Tibial artery (tissue), 4 donors: ENCODE measurements around the gene ERGIC2.
"Not testable (repeated sequence)": the region's sequence is repeated elsewhere in the genome, so short reads cannot be mapped to it uniquely, and the experiment has no call there.

Experiments used
- DNase-seq, 2 donors: peaks; one replicate each; pipeline ENCODE4 v3.0.0-alpha.2; 2019
- H3K27ac ChIP-seq, 2 donors: fragments of 200-600 bp; sonication (generic) in 1 of 2; 1 replicate in 1 of 2; 2 replicates in 1 of 2; pipeline ENCODE4 v1.5.1; 2018 to 2019; ENCODE audit warnings: mild to moderate bottlenecking in 1 of 2
- H3K27me3 ChIP-seq, 2 donors: fragments of 200-600 bp; sonication (generic) in 1 of 2; one replicate each; pipeline versions ENCODE4 v1.5.1 to v1.6.0; 2016 to 2019
- H3K36me3 ChIP-seq, 3 donors: fragments of 200-600 bp; sonication (generic) in 2 of 3; one replicate each; pipeline ENCODE4 v1.5.1; 2016 to 2019; ENCODE audit warnings: mild to moderate bottlenecking in 2 of 3
- H3K4me1 ChIP-seq, 4 donors: fragments of 200-600 bp; sonication (generic) in 2 of 4; 1 replicate in 3 of 4; 2 replicates in 1 of 4; pipeline ENCODE4 v1.5.1; 2016 to 2019
- H3K4me3 ChIP-seq, 2 donors: fragments of 200-600 bp; sonication (generic) in 1 of 2; 1 replicate in 1 of 2; 2 replicates in 1 of 2; pipeline ENCODE4 v1.5.1; 2018 to 2019; ENCODE audit warnings: mild to moderate bottlenecking in 2 of 2
- H3K9me3 ChIP-seq, 3 donors: fragments of 200-600 bp; sonication (generic) in 1 of 3; one replicate each; pipeline ENCODE4 v1.5.1; 2016 to 2019
- intact Hi-C: fragments of 100-400 bp; cut with DNase I; formaldehyde crosslinking; loops from one replicate; pipeline ENCODE4 v1.15.0; 2023; ENCODE audit warnings: low total_unique reads
- TF ChIP-seq, protein P1 (sequence below), 2 experiments: fragments of 200-600 bp in 1 of 2; fragments of 450-650 bp in 1 of 2; IDR thresholded peaks; one replicate each; pipeline ENCODE4 v1.5.1; 2017 to 2019; ENCODE audit warnings: antibody characterized with exemption in 2 of 2, mild to moderate bottlenecking in 1 of 2, moderate library complexity in 1 of 2

ERGIC2 gene

DNA sequence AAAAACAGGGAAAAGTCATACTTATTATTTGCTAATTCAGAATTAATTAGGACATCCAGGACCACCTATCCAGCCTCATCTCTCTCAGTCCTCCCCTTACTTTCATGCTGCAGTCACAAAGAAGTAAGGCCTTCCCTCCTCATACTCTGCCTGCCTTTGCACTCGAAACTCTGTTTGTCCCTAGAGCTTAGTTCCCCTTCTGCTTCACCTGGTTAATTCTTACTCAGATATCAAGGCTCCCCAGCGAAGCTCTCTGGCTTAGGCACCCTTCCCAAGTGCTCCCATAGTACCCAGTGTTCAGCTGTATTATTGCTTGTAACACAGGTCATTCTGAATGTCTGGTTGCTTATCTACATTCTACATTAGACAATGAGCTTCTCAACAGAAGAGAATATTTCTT, 81.3 kb downstream of the ERGIC2 start:
- Histone ChIP-seq H3K9me3 (no peaks in the 10 kb centered on the region), H3K4me3 (no peak overlapping the region), H3K27me3 (no peaks in the 10 kb centered on the region), H3K4me1 (no peaks in the 10 kb centered on the region), H3K27ac (no peak overlapping the region), H3K36me3 (no peaks in the 10 kb centered on the region)
- TF ChIP-seq, protein P1, sequence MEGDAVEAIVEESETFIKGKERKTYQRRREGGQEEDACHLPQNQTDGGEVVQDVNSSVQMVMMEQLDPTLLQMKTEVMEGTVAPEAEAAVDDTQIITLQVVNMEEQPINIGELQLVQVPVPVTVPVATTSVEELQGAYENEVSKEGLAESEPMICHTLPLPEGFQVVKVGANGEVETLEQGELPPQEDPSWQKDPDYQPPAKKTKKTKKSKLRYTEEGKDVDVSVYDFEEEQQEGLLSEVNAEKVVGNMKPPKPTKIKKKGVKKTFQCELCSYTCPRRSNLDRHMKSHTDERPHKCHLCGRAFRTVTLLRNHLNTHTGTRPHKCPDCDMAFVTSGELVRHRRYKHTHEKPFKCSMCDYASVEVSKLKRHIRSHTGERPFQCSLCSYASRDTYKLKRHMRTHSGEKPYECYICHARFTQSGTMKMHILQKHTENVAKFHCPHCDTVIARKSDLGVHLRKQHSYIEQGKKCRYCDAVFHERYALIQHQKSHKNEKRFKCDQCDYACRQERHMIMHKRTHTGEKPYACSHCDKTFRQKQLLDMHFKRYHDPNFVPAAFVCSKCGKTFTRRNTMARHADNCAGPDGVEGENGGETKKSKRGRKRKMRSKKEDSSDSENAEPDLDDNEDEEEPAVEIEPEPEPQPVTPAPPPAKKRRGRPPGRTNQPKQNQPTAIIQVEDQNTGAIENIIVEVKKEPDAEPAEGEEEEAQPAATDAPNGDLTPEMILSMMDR (IDR thresholded peaks at IDR 0.05) = no peak
- intact Hi-C loops = no loop called here
- no peak for DNase-seq

DNA sequence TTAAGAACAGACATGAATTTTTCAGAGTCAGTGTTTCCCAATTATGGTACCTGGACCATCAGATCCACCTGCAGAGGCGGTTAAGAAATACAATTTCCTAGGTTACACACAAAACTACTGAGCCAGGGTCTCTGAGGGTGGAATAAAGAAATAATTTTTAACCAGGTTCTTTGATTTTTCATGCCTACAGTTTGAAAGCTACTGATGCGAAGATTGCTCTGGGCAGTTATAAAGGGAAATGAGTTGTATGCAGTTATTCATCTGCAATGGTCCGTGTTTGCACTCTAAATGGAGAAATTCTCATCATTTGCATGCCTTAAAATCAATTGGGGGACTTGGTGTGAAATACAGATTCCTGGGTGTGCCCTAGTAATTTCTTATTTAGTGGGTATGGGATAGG, 89.7 kb downstream of the ERGIC2 start:
- Histone ChIP-seq H3K27me3 (no peaks in the 10 kb centered on the region), H3K4me1 (no peaks in the 10 kb centered on the region), H3K4me3 (no peak overlapping the region), H3K9me3 (no peaks in the 10 kb centered on the region), H3K36me3 (peaks cover 0 to 4% (median 0%) of the 10 kb centered on the region in 3 donors), H3K27ac (no peak overlapping the region)
- DNase-seq = no peak
- intact Hi-C loops = no loop called here
- TF ChIP-seq, protein P1 (IDR thresholded peaks at IDR 0.05) = no peak

DNA sequence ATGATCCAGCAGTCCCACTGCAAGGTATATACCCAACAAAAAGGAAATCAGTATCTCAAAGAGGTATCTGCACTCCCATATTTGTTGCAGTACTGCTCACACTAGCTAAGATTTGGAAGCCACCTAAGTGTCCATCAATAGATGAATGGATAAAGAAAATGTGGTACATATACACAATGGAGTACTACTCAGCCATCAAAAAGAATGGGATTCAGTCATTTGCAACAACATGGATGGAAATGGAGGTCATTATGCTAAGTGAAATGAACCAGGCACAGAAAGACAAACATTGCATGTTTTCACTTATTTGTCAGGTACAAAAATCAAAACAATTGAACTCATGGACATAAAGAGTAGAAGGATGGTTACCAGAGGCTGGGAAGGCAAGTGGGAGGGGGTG, 90.5 kb downstream of the ERGIC2 start:
- H3K27ac ChIP-seq, H3K27me3 ChIP-seq, intact Hi-C loops, H3K4me3 ChIP-seq, H3K9me3 ChIP-seq, H3K4me1 ChIP-seq, DNase-seq, H3K36me3 ChIP-seq: not testable (repeated sequence)

DNA sequence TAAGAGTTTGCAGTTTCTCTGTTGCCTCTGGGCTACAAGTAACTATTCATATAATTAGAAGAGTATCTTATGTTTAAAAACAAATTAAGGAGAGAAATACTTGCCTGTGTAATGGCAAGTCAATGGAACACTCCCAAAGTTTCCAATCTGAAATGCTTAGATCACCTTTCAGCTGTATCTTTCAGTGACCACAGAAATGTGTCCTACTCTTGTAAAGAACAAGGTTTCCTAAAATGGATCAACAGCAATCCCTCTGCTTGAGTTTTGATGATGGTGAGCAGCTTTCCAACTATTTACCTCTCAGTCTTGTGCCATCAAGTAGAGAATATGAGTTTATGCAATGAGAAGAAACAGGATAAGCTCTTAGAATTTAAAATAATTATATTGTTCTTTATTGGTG, 92.9 kb downstream of the ERGIC2 start:
- H3K4me3 ChIP-seq = no peak overlapping the region
- DNase-seq = no peak
- TF ChIP-seq, protein P1 (IDR thresholded peaks at IDR 0.05) = no peak
- H3K27ac ChIP-seq = no peak overlapping the region
- H3K4me1 ChIP-seq = no peaks in the 10 kb centered on the region
- intact Hi-C loops = no loop called here
- no peaks in the 10 kb centered on the region for H3K9me3 ChIP-seq
- H3K27me3 ChIP-seq = no peaks in the 10 kb centered on the region
- H3K36me3 ChIP-seq = peaks cover 0 to 4% (median 0%) of the 10 kb centered on the region in 3 donors

DNA sequence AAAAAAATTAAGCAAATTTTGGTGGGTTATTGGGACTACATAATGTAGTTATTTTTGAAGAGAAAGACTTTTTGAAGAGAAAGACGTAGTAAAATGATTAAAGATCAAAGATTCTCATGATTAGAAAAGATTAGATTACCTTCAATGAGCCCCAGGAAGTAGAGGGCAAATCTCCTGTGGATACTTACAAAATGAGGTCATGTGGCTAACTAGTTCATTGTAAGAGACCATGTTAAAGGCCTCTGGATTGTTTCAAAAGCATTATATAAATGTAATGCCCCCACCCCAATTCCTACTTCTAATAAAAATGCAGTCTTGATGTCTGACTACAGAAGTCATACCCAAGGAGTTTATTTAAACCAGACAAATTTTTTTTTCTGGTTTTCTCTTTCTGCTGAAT, 93.3 kb downstream of the ERGIC2 start:
- Histone ChIP-seq H3K27me3 (no peaks in the 10 kb centered on the region), H3K4me3 (no peak overlapping the region), H3K9me3 (no peaks in the 10 kb centered on the region), H3K27ac (no peak overlapping the region), H3K36me3 (peaks cover 0 to 4% (median 0%) of the 10 kb centered on the region in 3 donors), H3K4me1 (no peaks in the 10 kb centered on the region)
- TF ChIP-seq, protein P1 (IDR thresholded peaks at IDR 0.05) = no peak
- intact Hi-C loops = no loop called here
- DNase-seq = no peak
